Smooth muscle cell (in vitro differentiated cells): Measurements from ENCODE around the gene HEXB. TPM values are rescaled to one million over a fixed set of nuclear protein-coding genes. Genes with fewer than 3 reads are reported as not detected.

Experiments used
- DNase-seq: peaks from one replicate; lab custom pipeline; 2025; ENCODE audit not compliant: unreplicated experiment; lab: John Stamatoyannopoulos, UW
- H2AFZ ChIP-seq: fragments of 200-600 bp; sonication (generic); 2 replicates; pipeline ENCODE4 v1.6.0; 2016; ENCODE audit warnings: antibody characterized with exemption, low read depth, mild to moderate bottlenecking
- H3F3A ChIP-seq: fragments of 200-600 bp; sonication (generic); 2 replicates; pipeline ENCODE4 v1.6.0; 2017; ENCODE audit warnings: antibody characterized with exemption, low read depth
- H3K27ac ChIP-seq: fragments of 200-600 bp; sonication (generic); 2 replicates; pipeline ENCODE4 v1.5.1; 2016; ENCODE audit warnings: low read depth, mild to moderate bottlenecking
- H3K27me3 ChIP-seq: fragments of 200-600 bp; sonication (generic); 2 replicates; pipeline ENCODE4 v1.6.1; 2016; ENCODE audit warnings: low read depth, mild to moderate bottlenecking
- H3K36me3 ChIP-seq: fragments of 200-600 bp; sonication (generic); 2 replicates; pipeline ENCODE4 v1.5.1; 2016; ENCODE audit warnings: low read depth
- H3K4me1 ChIP-seq: fragments of 200-600 bp; sonication (generic); 2 replicates; pipeline ENCODE4 v1.5.1; 2016; ENCODE audit warnings: low read depth
- H3K4me2 ChIP-seq: fragments of 200-600 bp; sonication (generic); 2 replicates; pipeline ENCODE4 v1.6.0; 2016; ENCODE audit warnings: mild to moderate bottlenecking
- H3K4me3 ChIP-seq: fragments of 200-600 bp; sonication (generic); 2 replicates; pipeline ENCODE4 v1.5.1; 2016; ENCODE audit warnings: mild to moderate bottlenecking
- H3K79me2 ChIP-seq: fragments of 200-600 bp; sonication (generic); 2 replicates; pipeline ENCODE4 v1.6.0; 2016; ENCODE audit warnings: low read depth, mild to moderate bottlenecking
- H3K9ac ChIP-seq: fragments of 200-600 bp; sonication (generic); 2 replicates; pipeline ENCODE4 v1.6.0; 2016; ENCODE audit warnings: low read depth
- H3K9me3 ChIP-seq: fragments of 200-600 bp; sonication (generic); replicated peaks from 2 replicates; pipeline ENCODE4 v1.5.1; 2016; ENCODE audit warnings: low read depth
- H4K20me1 ChIP-seq: fragments of 200-600 bp; sonication (generic); 2 replicates; pipeline ENCODE4 v1.6.0; 2016; ENCODE audit warnings: low read depth
- CTCF ChIP-seq: fragments of 200-600 bp; sonication (generic); IDR thresholded peaks from 2 replicates; pipeline ENCODE4 v1.5.1; 2017; ENCODE audit warnings: borderline replicate concordance, mild to moderate bottlenecking, antibody characterized with exemption; ENCODE audit not compliant: insufficient read depth, poor library complexity, severe bottlenecking
- WGBS: methylation state at CpG from one replicate; pipeline ENCODE4 v1.1.7; 2016; ENCODE audit warnings: low lambda C conversion rate; 5-methylcytosine and 5-hydroxymethylcytosine counted together
- polyA plus RNA-seq: library from polyadenylated mRNA; unstranded; fragments of >200 nt; fragmentation: Nextera tagmentation; extraction: Ambion mirVana; gene quantifications from 2 replicates; pipeline ENCODE4 v1.2.1, GENCODE V29; 2016
- total RNA-seq: library from RNA; depleted of rRNA; stranded (reverse); fragments of >200 nt; gene quantifications from 2 replicates; pipeline ENCODE4 v1.2.3, GENCODE V29; 2014

Gene HEXB
- total and polyA plus RNA-seq, 2 experiments from 2014 or later = 108 to 111 TPM

DNA sequence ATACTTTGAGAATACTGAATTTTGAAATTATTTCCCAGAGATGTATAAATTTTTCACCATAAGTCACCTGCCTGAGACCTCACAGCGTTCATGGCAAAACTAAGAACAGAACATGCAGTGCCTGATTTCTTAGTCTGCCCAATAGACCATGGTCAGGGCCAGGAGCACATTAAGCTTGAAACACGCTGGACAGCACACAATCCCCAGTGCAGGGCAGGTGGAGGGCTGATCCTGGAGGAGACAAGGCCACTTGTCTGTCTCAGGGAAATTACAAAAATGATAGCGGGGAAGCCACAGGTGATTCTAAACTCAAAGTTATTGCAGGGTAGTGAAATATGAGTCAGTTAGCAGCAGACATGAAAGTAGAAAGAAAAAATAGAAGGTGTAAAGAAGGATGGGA is 25.9 kb upstream of the HEXB start:
- Histone ChIP-seq H3F3A (no peaks in the 10 kb centered on the region), H3K4me2 (no peak overlapping the region), H2AFZ (no peak overlapping the region), H3K27ac (no peak overlapping the region), H3K36me3 (no peaks in the 10 kb centered on the region), H3K9ac (no peak overlapping the region), H3K4me1 (no peaks in the 10 kb centered on the region), H4K20me1 (no peaks in the 10 kb centered on the region), H3K4me3 (no peak overlapping the region), H3K9me3 (no peaks in the 10 kb centered on the region), H3K79me2 (no peaks in the 10 kb centered on the region), H3K27me3 (no peaks in the 10 kb centered on the region)
- 92% methylated on average over 3 of the region's 3 CpGs for WGBS
- DNase-seq = no peak
- no peak for TF ChIP-seq CTCF

DNA sequence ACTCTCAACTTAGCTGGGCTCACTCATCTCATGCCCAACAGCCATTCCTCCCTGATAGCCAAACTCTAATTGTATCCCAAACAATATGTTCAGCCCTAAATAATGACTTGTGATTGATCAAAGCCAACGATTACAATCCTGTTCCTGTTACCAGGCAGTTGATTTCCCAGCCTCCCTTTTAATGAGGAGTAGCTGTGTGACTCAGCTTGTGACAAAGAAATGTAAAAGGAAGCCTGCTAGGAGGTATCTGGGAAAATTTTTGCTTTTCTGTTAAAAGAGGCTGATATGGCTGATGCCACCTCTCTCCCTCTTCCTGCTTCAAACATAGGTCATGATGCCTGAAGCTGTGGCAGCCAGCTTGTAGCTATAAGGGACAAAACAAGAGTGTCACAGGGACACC is 24.9 kb upstream of the HEXB start:
- H3K36me3 ChIP-seq = no peaks in the 10 kb centered on the region
- H3K9ac ChIP-seq = no peak overlapping the region
- 52% methylated on average over 1 of the region's 1 CpG for WGBS
- no peaks in the 10 kb centered on the region for H3K27me3 ChIP-seq
- H4K20me1 ChIP-seq = no peaks in the 10 kb centered on the region
- H3K27ac ChIP-seq = no peak overlapping the region
- H2AFZ ChIP-seq = no peak overlapping the region
- DNase-seq = no peak
- H3K9me3 ChIP-seq = no peaks in the 10 kb centered on the region
- H3K79me2 ChIP-seq = no peaks in the 10 kb centered on the region
- no peaks in the 10 kb centered on the region for H3K4me1 ChIP-seq
- no peak overlapping the region for H3K4me2 ChIP-seq
- no peak for TF ChIP-seq CTCF
- no peak overlapping the region for H3K4me3 ChIP-seq
- H3F3A ChIP-seq = no peaks in the 10 kb centered on the region

DNA sequence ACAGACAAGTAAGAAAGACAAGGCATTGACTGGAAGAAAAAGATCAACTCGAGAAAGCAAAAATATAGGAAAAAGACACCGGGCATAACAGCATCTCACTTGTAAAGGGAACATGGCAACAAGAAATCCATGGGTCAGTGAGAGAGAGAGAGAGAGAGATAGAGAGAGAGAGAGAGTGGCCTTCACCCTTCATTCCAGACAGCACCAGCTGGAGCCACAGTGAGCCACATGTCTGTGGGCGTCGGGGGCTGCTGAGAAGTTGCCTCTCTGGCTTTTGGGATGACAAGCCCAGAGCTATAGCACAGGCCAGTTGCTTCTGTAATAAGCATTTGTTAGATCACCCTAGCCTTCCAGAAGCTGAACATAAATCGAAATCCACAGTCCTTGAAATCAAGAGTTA is 24.2 kb upstream of the HEXB start:
- no peak overlapping the region for H3K4me3 ChIP-seq
- no peak overlapping the region for H3K27ac ChIP-seq
- peaks cover 3% of the 10 kb centered on the region for H3F3A ChIP-seq
- H4K20me1 ChIP-seq = no peaks in the 10 kb centered on the region
- 82% methylated on average over 5 of the region's 5 CpGs for WGBS
- H3K27me3 ChIP-seq = no peaks in the 10 kb centered on the region
- no peaks in the 10 kb centered on the region for H3K36me3 ChIP-seq
- H3K79me2 ChIP-seq = no peaks in the 10 kb centered on the region
- no peak overlapping the region for H3K9ac ChIP-seq
- no peaks in the 10 kb centered on the region for H3K4me1 ChIP-seq
- no peaks in the 10 kb centered on the region for H3K9me3 ChIP-seq
- H3K4me2 ChIP-seq = peak overlapping the region; percentile 26
- DNase-seq = no peak
- TF ChIP-seq CTCF = no peak
- peak overlapping the region; percentile 51 for H2AFZ ChIP-seq

DNA sequence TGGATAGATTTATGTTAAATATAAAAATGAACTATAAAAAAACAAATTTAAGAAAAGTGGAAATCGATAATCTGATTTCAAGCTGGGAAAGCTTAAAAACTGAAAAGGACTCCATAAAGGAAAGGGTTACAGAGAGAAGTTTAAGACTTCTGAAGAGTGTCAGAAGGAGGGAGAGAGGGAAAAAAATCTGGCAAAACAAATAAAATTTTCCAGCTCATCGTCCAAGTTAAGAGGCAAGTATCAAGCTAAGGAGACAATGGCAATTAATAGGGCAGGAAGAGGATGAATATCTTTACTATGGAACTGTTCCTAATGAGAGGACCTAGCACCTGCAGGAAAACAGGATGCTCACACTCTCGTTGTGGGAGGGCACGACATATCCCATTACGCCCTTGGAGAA is 20.5 kb upstream of the HEXB start:
- no peak for TF ChIP-seq CTCF
- Histone ChIP-seq H3K27me3 (no peaks in the 10 kb centered on the region), H3K79me2 (no peaks in the 10 kb centered on the region), H3K27ac (no peak overlapping the region), H4K20me1 (no peaks in the 10 kb centered on the region), H3K9ac (no peak overlapping the region), H3K4me3 (no peak overlapping the region), H3K4me2 (no peak overlapping the region), H3K36me3 (no peaks in the 10 kb centered on the region), H3K4me1 (no peaks in the 10 kb centered on the region), H3K9me3 (no peaks in the 10 kb centered on the region), H2AFZ (no peak overlapping the region), H3F3A (peaks cover 3% of the 10 kb centered on the region)
- no peak for DNase-seq
- 84% methylated on average over 5 of the region's 5 CpGs for WGBS
